MCF 10A (cell line): ENCODE measurements around the gene TMOD1. TPM values are rescaled to one million over a fixed set of nuclear protein-coding genes. Genes with fewer than 3 reads are reported as not detected.

Experiments used
- BruUV-seq: library from RNA; stranded (reverse); fragments of 400-500 nt; replicated peaks from 2 replicates; lab custom pipeline; 2021; lab: Mats Ljungman, UMichigan
- CTCF ChIA-PET: fragments of 300-600 bp; sonication (Branson Sonifier 250); formaldehyde crosslinking; extraction: SDS; loops from one replicate; lab custom pipeline; 2021; ENCODE audit warnings: antibody characterized with exemption, inconsistent platforms; lab: Yijun Ruan, JAX
- POLR2A ChIA-PET: fragments of 300-600, 350-650 bp; sonication (Branson Sonifier 250); formaldehyde crosslinking; extraction: SDS; loops from one replicate; lab custom pipeline; 2020; ENCODE audit warnings: antibody characterized with exemption, inconsistent platforms; lab: Yijun Ruan, JAX
- DNase-seq: peaks from one replicate; pipeline ENCODE4 v3.0.0-alpha.2; 2018; ENCODE audit not compliant: unreplicated experiment
- H3K27ac Mint-ChIP-seq: one replicate; pipeline ENCODE4 v1.8.0; 2022; ENCODE audit warnings: mild to moderate bottlenecking, low read depth, mixed read lengths; ENCODE audit not compliant: unreplicated experiment
- H3K27me3 Mint-ChIP-seq: one replicate; pipeline ENCODE4 v1.8.0; 2022; ENCODE audit warnings: mixed read lengths; ENCODE audit not compliant: insufficient read depth, unreplicated experiment
- H3K36me3 Mint-ChIP-seq: one replicate; pipeline ENCODE4 v1.8.0; 2022; ENCODE audit warnings: mild to moderate bottlenecking, moderate library complexity, mixed read lengths; ENCODE audit not compliant: insufficient read depth, unreplicated experiment
- H3K4me1 Mint-ChIP-seq: one replicate; pipeline ENCODE4 v1.8.0; 2022; ENCODE audit warnings: mixed read lengths; ENCODE audit not compliant: insufficient read depth, unreplicated experiment
- H3K4me3 Mint-ChIP-seq: one replicate; pipeline ENCODE4 v1.8.0; 2022; ENCODE audit warnings: mild to moderate bottlenecking, moderate library complexity, mixed read lengths; ENCODE audit not compliant: unreplicated experiment
- H3K9me3 Mint-ChIP-seq: one replicate; pipeline ENCODE4 v1.8.0; 2022; ENCODE audit warnings: mixed read lengths; ENCODE audit not compliant: unreplicated experiment
- intact Hi-C: fragments of 100-400 bp; cut with micrococcal nuclease; formaldehyde crosslinking; loops from 2 replicates; pipeline ENCODE4 v1.14.1; 2022
- total RNA-seq: library from RNA; stranded (reverse); gene quantifications from 2 replicates; pipeline ENCODE4 v1.2.3, GENCODE V29; 2022
- TF ChIP-seq, protein P1 (sequence below): fragments of 200-600 bp; IDR thresholded peaks from one replicate; pipeline ENCODE4 v1.8.0; 2022; ENCODE audit warnings: antibody characterized with exemption, mild to moderate bottlenecking; ENCODE audit not compliant: unreplicated experiment

Gene TMOD1
- total RNA-seq, 1 experiment from 2014 or later: 0.26 TPM

DNA sequence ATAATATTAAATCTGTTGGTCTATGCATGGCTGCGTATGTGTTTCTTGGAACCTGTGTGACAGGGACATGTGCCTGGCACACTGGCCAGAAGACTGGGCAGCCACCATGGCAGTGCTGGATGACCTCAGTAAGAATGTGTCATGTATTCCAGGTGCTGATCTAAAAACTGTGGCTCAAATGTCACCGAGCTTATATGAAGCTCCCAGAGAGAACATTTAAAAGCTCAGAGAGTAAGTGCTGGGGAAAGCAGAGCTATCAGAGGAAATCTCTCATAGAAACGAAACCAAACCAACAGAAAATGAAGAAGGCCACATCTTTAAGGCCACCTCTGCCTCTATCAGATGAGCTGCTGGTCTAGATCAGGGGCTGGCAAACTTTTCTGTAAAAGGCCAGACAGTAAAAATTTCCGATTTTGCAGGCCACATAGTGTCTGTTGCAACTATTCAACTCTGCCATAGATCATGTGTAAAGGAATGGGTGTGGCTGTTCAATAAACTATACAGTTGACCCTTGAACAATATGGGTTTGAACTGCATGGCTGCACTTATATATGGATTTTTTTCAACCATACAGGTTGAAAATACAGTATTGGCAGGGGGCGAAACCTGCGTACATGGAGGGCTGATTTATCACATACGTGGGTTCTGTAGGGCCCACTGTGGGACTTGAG is 99.9 kb downstream of the TMOD1 start:
- no peak for DNase-seq
- H3K27ac Mint-ChIP-seq: no peak overlapping the region
- H3K4me1 Mint-ChIP-seq: peaks cover 7% of the 10 kb centered on the region
- intact Hi-C loops: no loop called here
- ChIA-PET CTCF (interaction anchor here (0.6 to 12.8 kb wide), 5 partner anchors 11 to 190 kb away, joined by 3 to 345 read pairs (median 7); no protein-coding TSS in a partner anchor), POLR2A (interaction anchor here (1.0 kb wide), 1 partner anchor 9 kb away, joined by 4 read pairs; no protein-coding TSS in a partner anchor)
- peaks cover 40% of the 10 kb centered on the region for H3K36me3 Mint-ChIP-seq
- H3K9me3 Mint-ChIP-seq: no peaks in the 10 kb centered on the region
- BruUV-seq: no TSS peak
- no peaks in the 10 kb centered on the region for H3K27me3 Mint-ChIP-seq
- TF ChIP-seq, protein P1, sequence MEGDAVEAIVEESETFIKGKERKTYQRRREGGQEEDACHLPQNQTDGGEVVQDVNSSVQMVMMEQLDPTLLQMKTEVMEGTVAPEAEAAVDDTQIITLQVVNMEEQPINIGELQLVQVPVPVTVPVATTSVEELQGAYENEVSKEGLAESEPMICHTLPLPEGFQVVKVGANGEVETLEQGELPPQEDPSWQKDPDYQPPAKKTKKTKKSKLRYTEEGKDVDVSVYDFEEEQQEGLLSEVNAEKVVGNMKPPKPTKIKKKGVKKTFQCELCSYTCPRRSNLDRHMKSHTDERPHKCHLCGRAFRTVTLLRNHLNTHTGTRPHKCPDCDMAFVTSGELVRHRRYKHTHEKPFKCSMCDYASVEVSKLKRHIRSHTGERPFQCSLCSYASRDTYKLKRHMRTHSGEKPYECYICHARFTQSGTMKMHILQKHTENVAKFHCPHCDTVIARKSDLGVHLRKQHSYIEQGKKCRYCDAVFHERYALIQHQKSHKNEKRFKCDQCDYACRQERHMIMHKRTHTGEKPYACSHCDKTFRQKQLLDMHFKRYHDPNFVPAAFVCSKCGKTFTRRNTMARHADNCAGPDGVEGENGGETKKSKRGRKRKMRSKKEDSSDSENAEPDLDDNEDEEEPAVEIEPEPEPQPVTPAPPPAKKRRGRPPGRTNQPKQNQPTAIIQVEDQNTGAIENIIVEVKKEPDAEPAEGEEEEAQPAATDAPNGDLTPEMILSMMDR: no peak
- H3K4me3 Mint-ChIP-seq: no peak overlapping the region

DNA sequence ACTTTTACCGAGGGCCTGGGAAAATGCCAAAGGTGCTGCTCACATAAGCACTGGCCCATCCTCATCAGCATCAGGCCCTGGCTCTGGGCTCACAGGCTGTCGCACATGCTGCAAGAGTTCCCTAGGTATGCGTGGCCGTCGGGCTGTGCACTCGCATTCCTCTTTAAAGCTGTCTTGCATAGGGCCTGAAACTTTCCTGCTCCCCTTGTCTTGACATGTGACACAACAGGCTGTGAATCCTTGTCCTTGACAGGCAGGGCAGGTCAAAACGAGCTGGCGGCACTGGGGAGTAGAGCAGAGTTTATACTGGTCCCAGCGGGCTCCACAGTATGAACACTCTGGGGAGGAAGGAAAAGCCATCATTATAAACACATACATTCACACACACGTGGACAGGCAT is 101.0 kb downstream of the TMOD1 start:
- peaks cover 40% of the 10 kb centered on the region for H3K36me3 Mint-ChIP-seq
- no peak overlapping the region for H3K4me3 Mint-ChIP-seq
- H3K9me3 Mint-ChIP-seq: no peaks in the 10 kb centered on the region

DNA sequence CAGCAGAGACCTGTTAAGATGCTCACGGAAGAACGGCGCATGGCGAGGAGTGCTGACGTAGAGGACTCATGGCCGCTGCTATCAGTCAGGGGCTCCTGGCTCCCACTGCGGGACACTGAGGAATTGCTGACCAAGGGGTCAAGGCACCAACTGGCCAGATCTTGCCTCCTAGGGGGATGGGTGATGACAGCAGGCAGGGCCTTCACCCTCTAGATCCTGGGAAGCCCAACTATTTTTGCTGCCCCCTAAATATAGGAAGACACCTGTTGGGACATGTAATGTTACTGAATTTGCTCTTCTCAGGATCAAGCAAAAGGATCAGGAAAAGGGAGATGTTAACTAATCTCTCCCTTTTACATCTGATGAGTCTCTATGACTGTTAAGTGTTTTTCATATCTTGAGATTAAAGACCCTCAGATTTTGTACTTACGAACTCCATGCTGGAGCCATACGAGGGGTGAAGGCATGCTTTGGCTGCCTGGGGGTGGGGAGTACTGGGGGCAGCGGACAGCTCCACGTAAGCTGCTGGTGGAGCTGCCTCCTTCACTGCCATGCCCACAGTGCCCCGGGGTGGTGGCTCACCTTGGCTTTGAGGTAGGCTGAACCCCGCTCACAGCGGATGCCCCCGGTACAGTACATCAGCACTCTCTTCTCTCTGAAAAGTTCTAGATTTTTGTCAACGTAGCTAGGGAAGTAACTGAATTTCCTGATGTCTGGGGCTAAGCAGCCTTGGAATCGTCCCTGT is 103.6 kb downstream of the TMOD1 start:
- H3K27me3 Mint-ChIP-seq: no peaks in the 10 kb centered on the region
- no peak overlapping the region for H3K4me3 Mint-ChIP-seq
- ChIA-PET CTCF (interaction anchor here (9.5 to 12.8 kb wide), 2 partner anchors 7 to 137 kb away, joined by 189 to 345 read pairs; no protein-coding TSS in a partner anchor), POLR2A (no interaction called here)
- H3K27ac Mint-ChIP-seq: no peak overlapping the region
- DNase-seq: no peak
- no TSS peak for BruUV-seq
- peaks cover 42% of the 10 kb centered on the region for H3K36me3 Mint-ChIP-seq
- H3K9me3 Mint-ChIP-seq: no peaks in the 10 kb centered on the region
- intact Hi-C loops: no loop called here
- peaks cover 5% of the 10 kb centered on the region for H3K4me1 Mint-ChIP-seq
- TF ChIP-seq, protein P1: no peak

More for the DNA sequence above, 101.0 kb downstream of the TMOD1 start:
- intact Hi-C loops: no loop called here
- no TSS peak for BruUV-seq
- Mint-ChIP-seq H3K27me3 (no peaks in the 10 kb centered on the region), H3K27ac (no peak overlapping the region), H3K4me1 (peaks cover 11% of the 10 kb centered on the region)
- ChIA-PET CTCF (interaction anchor here (1.0 to 12.8 kb wide), 5 partner anchors 10 to 216 kb away, joined by 3 to 345 read pairs (median 7); no protein-coding TSS in a partner anchor), POLR2A (interaction anchor here (0.6 kb wide), 1 partner anchor 745 kb away, joined by 3 read pairs; no protein-coding TSS in a partner anchor)
- DNase-seq: no peak
- TF ChIP-seq, protein P1: no peak
